Left lung (tissue), 10 donors: ENCODE results near the gene NDUFA9. TPM values are rescaled to one million over a fixed set of nuclear protein-coding genes. Genes with fewer than 3 reads are reported as not detected.

Experiments used
- ATAC-seq: fragments of 200-7000 bp; cut with Tn5 transposase; one replicate; pipeline ENCODE4 v1.9.1; 2020; ENCODE audit warnings: moderate library complexity
- DNase-seq, 4 donors: peaks; one replicate each; pipeline ENCODE4 v3.0.0-alpha.2; 2013 to 2020
- H3K27ac ChIP-seq, 2 donors: fragments of 200-600 bp; sonication (generic) in 1 of 2; one replicate each; pipeline versions ENCODE4 v1.5.0 to v1.8.0; 2020 to 2021
- H3K27me3 ChIP-seq, 2 donors: fragments of 200-600 bp; sonication (generic) in 1 of 2; one replicate each; pipeline versions ENCODE4 v1.5.0 to v1.8.0; 2020 to 2021
- H3K36me3 ChIP-seq, 2 donors: fragments of 200-600 bp; sonication (generic) in 1 of 2; one replicate each; pipeline versions ENCODE4 v1.5.0 to v1.8.0; 2020 to 2021
- H3K4me1 ChIP-seq, 2 donors: fragments of 200-600 bp; one replicate each; pipeline ENCODE4 v1.8.0; 2021
- H3K4me3 ChIP-seq, 2 donors: fragments of 200-600 bp; sonication (generic) in 1 of 2; one replicate each; pipeline versions ENCODE4 v1.5.0 to v1.8.0; 2020 to 2021; ENCODE audit warnings: mild to moderate bottlenecking in 1 of 2
- H3K9me3 ChIP-seq, 2 donors: fragments of 200-600 bp; sonication (generic) in 1 of 2; one replicate each; pipeline versions ENCODE4 v1.5.0 to v1.8.0; 2020 to 2021
- CTCF ChIP-seq, 2 donors: fragments of 200-600 bp; sonication (generic) in 1 of 2; IDR thresholded peaks; one replicate each; pipeline versions ENCODE4 v1.5.0 to v1.8.0; 2021; ENCODE audit warnings: antibody characterized with exemption in 2 of 2
- intact Hi-C, 2 donors: fragments of 100-400 bp; cut with DNase I; formaldehyde crosslinking; loops; one replicate each; pipeline versions ENCODE4 v1.11.2 to v1.14.2; 2022
- polyA plus RNA-seq, 6 donors: library from polyadenylated mRNA; unstranded; fragments of 120-200 nt; gene quantifications; one replicate each; pipeline ENCODE4 v1.2.1, GENCODE V29; 2013; ENCODE audit not compliant: insufficient read length in 6 of 6
- total RNA-seq, 2 donors: library from RNA; stranded (reverse); fragmentation: NEBNext Ultra II Directional; extraction: Animal tissue kit (Norgen Biotek cat#: 25700); gene quantifications; one replicate each; pipeline ENCODE4 v1.2.1, GENCODE V29; 2021
- donor health status: DM: no; HTN: yes; CAD: no.
- donor health status: DM: no; HTN: no; CAD: no.

Gene NDUFA9
- total and polyA plus RNA-seq, 8 donors, result 77.9 to 106 (median 91.0) TPM

- DNase-seq, result no peak
- intact Hi-C loops, result no loop called here
- Histone ChIP-seq H3K9me3 (no peaks in the 10 kb centered on the region), H3K27me3 (no peaks in the 10 kb centered on the region), H3K4me3 (no peak overlapping the region), H3K4me1 (no peaks in the 10 kb centered on the region), H3K27ac (no peak overlapping the region), H3K36me3 (no peaks in the 10 kb centered on the region)
- no peak for ATAC-seq
- TF ChIP-seq CTCF (IDR thresholded peaks at IDR 0.05), result no peak
Observed at GRCh38 chr12:4626543-4626942, 22.4 kb upstream of the NDUFA9 start.

DNA sequence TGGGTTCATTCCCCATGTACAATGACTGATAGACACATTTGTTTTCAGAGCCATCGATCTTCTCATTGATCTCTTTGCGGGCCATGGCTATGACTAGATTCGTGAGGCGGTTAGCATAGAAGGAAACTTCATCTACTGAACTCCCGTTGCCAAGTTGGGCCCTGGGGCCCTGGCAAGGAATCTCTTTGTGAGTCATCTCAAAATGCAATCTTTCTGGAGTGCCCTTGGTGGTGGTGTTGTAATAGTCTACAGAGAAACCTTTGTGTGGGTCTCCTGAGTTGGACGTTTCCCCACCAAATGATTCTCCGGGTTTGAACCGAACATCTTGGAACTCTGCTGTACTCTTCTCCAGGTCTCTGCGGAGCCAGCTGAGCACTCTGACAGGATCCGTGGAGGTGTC, 20.5 kb upstream of the NDUFA9 start:
- no peak for ATAC-seq
- Histone ChIP-seq H3K27ac (no peak overlapping the region), H3K4me3 (no peak overlapping the region), H3K4me1 (no peaks in the 10 kb centered on the region), H3K36me3 (no peaks in the 10 kb centered on the region), H3K9me3 (no peaks in the 10 kb centered on the region), H3K27me3 (no peaks in the 10 kb centered on the region)
- no peak for TF ChIP-seq CTCF (IDR thresholded peaks at IDR 0.05)
- intact Hi-C loops, result no loop called here
- DNase-seq, result no peak

DNA sequence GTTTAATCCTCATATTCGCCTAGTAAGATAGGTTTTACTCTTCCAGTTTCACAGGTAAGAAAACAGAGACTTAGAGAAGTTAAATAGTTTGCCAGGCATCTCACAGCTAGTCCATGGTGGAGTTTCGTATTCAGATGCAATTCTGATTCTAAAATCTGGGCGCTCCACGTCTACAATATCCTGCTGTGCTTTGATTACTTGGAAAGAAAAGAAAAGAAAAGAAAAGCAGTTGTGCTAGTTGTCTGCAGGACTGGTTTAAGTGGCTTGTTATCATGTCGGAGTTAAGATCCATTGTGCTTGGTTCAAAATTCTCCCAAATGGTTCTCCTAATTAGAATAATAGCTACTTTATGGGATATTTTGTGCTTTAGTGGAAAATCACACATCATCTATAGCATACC, 18.7 kb upstream of the NDUFA9 start:
- Histone ChIP-seq H3K4me3 (no peak overlapping the region), H3K9me3 (no peaks in the 10 kb centered on the region), H3K27ac (no peak overlapping the region), H3K36me3 (no peaks in the 10 kb centered on the region), H3K4me1 (no peaks in the 10 kb centered on the region), H3K27me3 (no peaks in the 10 kb centered on the region)
- ATAC-seq (no peak), DNase-seq (no peak)
- intact Hi-C loops, result no loop called here
- no peak for TF ChIP-seq CTCF (IDR thresholded peaks at IDR 0.05)

GRCh38 chr12:4643747-4644146, 5.2 kb upstream of the NDUFA9 start:
- intact Hi-C loops, result no loop called here

DNA sequence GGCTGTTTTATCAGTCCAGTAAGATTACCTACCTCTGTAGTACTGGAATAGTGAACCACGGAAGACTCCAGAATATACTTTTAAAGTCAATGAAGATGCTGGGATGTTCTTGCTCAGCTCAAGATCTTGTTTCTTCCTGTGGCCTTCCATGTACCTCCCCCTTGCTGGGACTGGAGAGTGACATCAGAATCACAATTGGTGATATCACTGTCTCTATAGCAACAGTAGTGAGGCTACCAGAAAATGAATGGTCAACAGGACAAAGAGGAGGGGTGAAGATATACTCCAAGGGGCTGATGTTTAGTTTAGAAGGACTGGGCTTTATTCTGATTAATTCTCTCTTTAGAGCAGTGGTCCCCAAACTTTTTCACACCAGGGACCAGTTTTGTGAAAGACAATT, 3.9 kb upstream of the NDUFA9 start:
- ATAC-seq, result no peak
- no peak for TF ChIP-seq CTCF (IDR thresholded peaks at IDR 0.05)
- intact Hi-C loops, result no loop called here

More at GRCh38 chr12:4643747-4644146, 5.2 kb upstream of the NDUFA9 start:
- H3K9me3 ChIP-seq, result no peaks in the 10 kb centered on the region
- H3K27me3 ChIP-seq, result no peaks in the 10 kb centered on the region
- DNase-seq (no peak), ATAC-seq (no peak)
- no peak for TF ChIP-seq CTCF (IDR thresholded peaks at IDR 0.05)
- peaks cover 5 to 7% of the 10 kb centered on the region in 2 donors for H3K4me1 ChIP-seq
- no peak overlapping the region for H3K27ac ChIP-seq
- H3K4me3 ChIP-seq, result no peak overlapping the region
- H3K36me3 ChIP-seq, result no peaks in the 10 kb centered on the region

More for the DNA sequence above, 3.9 kb upstream of the NDUFA9 start:
- Histone ChIP-seq H3K9me3 (no peaks in the 10 kb centered on the region), H3K4me3 (no peak overlapping the region), H3K4me1 (peaks cover 8 to 14% of the 10 kb centered on the region in 2 donors), H3K27ac (no peak overlapping the region), H3K36me3 (no peaks in the 10 kb centered on the region), H3K27me3 (no peaks in the 10 kb centered on the region)
- DNase-seq, result no peak
